B cell (primary cell): ENCODE results near the gene FLG. TPM values are rescaled to one million over a fixed set of nuclear protein-coding genes. Genes with fewer than 3 reads are reported as not detected.

ENCODE experiments used
- ATAC-seq: fragments of 200-7000 bp; cut with Tn5 transposase; one replicate; pipeline ENCODE4 v1.10.0; 2021; ENCODE audit warnings: low read depth, mild to moderate bottlenecking, moderate number of reproducible peaks, moderate library complexity
- CTCF ChIA-PET: fragments of 350-600 bp; sonication (Branson Sonifier 250); formaldehyde crosslinking; loops from one replicate; lab custom pipeline; 2021; ENCODE audit warnings: antibody characterized with exemption, inconsistent platforms; lab: Charles Lee
- POLR2A ChIA-PET: fragments of 350-600 bp; sonication (Branson Sonifier 250); formaldehyde crosslinking; loops from one replicate; lab custom pipeline; 2021; ENCODE audit warnings: antibody characterized with exemption; lab: Charles Lee
- DNase-seq: peaks from one replicate; pipeline ENCODE4 v3.0.0; 2013
- H2AFZ ChIP-seq: 2 replicates; pipeline ENCODE4 v1.6.1; 2012; ENCODE audit warnings: mild to moderate bottlenecking, low read depth, low read length; ENCODE audit not compliant: insufficient read depth, poor library complexity, severe bottlenecking
- H3K27ac ChIP-seq, 2 donors: 1 replicate in 1 of 2; 2 replicates in 1 of 2; pipeline ENCODE4 v1.5.1; 2012 to 2013; ENCODE audit warnings: low read length in 2 of 2, mild to moderate bottlenecking in 2 of 2, moderate library complexity in 1 of 2
- H3K27me3 ChIP-seq, 4 experiments: fragments of 200-600 bp in 1 of 4; sonication (generic) in 1 of 4; replicated peaks in 1 of 4; 1 replicate in 2 of 4; 2 replicates in 2 of 4; pipeline versions ENCODE4 v1.6.1 to v1.7.0; 2013 to 2016; ENCODE audit warnings: low read length in 3 of 4, mild to moderate bottlenecking in 2 of 4, mixed read lengths in 1 of 4, moderate library complexity in 1 of 4; ENCODE audit not compliant: insufficient read depth in 4 of 4, control insufficient read depth in 3 of 4; ENCODE audit errors: control extremely low read depth in 1 of 4
- H3K36me3 ChIP-seq, 2 experiments: replicated peaks in 1 of 2; 1 replicate in 1 of 2; 2 replicates in 1 of 2; pipeline versions ENCODE4 v1.6.1 to v1.7.1; 2013; ENCODE audit warnings: low read length in 1 of 2; ENCODE audit not compliant: insufficient read depth in 2 of 2, control insufficient read depth in 1 of 2; ENCODE audit errors: control extremely low read depth in 1 of 2, extremely low read depth in 1 of 2
- H3K4me1 ChIP-seq, 2 donors: fragments of 200-600 bp in 1 of 2; sonication (generic) in 1 of 2; 1 replicate in 1 of 2; 2 replicates in 1 of 2; pipeline versions ENCODE4 v1.5.1 to v1.6.1; 2013 to 2017; ENCODE audit warnings: low read length in 2 of 2; ENCODE audit not compliant: control insufficient read depth in 2 of 2, insufficient read depth in 2 of 2
- H3K4me2 ChIP-seq: replicated peaks from 2 replicates; pipeline ENCODE3; 2012; ENCODE audit warnings: mild to moderate bottlenecking, low read depth, low read length; ENCODE audit not compliant: poor library complexity, severe bottlenecking
- H3K4me3 ChIP-seq, 5 experiments: fragments of 200-600 bp in 1 of 5; sonication (generic) in 1 of 5; 1 replicate in 3 of 5; 2 replicates in 2 of 5; pipeline versions ENCODE4 v1.5.1 to v1.7.0; 2011 to 2016; ENCODE audit warnings: low read length in 4 of 5, mild to moderate bottlenecking in 4 of 5, low read depth in 2 of 5, control low read depth in 1 of 5, moderate library complexity in 1 of 5; ENCODE audit not compliant: insufficient read depth in 1 of 5; ENCODE audit errors: control extremely low read depth in 1 of 5, extremely low read depth in 1 of 5
- H3K79me2 ChIP-seq: fragments of 200-600 bp; sonication (generic); one replicate; pipeline ENCODE4 v1.6.0; 2016; ENCODE audit warnings: low read length; ENCODE audit not compliant: control insufficient read depth, insufficient read depth
- H3K9ac ChIP-seq: fragments of 200-600 bp; sonication (generic); 2 replicates; pipeline ENCODE4 v1.6.1; 2017; ENCODE audit warnings: mild to moderate bottlenecking, low read length, moderate library complexity
- H3K9me3 ChIP-seq, 3 donors: one replicate each; pipeline versions ENCODE4 v1.6.1 to v1.7.1; 2013; ENCODE audit warnings: low read length in 2 of 3; ENCODE audit not compliant: control insufficient read depth in 2 of 3, insufficient read depth in 1 of 3; ENCODE audit errors: control extremely low read depth in 1 of 3
- H4K20me1 ChIP-seq: 2 replicates; pipeline ENCODE4 v1.6.0; 2012; ENCODE audit warnings: mild to moderate bottlenecking, low read length; ENCODE audit not compliant: insufficient read depth, control insufficient read depth, poor library complexity, severe bottlenecking
- H3K27ac Mint-ChIP-seq: one replicate; pipeline ENCODE4 v1.8.0; 2021; ENCODE audit warnings: mixed read lengths
- H3K27me3 Mint-ChIP-seq: one replicate; pipeline ENCODE4 v1.8.0; 2021; ENCODE audit warnings: mixed read lengths
- H3K4me1 Mint-ChIP-seq: one replicate; pipeline ENCODE4 v1.8.0; 2021; ENCODE audit warnings: mixed read lengths
- H3K4me3 Mint-ChIP-seq: one replicate; pipeline ENCODE4 v1.8.0; 2021; ENCODE audit warnings: mixed read lengths
- H3K9me3 Mint-ChIP-seq: one replicate; pipeline ENCODE4 v1.8.0; 2022; ENCODE audit warnings: mixed read lengths; ENCODE audit not compliant: insufficient read depth
- CTCF ChIP-seq: fragments of 200-600 bp; IDR thresholded peaks from one replicate; pipeline ENCODE4 v1.8.0; 2022; ENCODE audit warnings: antibody characterized with exemption, mild to moderate bottlenecking
- EZH2 ChIP-seq: IDR thresholded peaks from 2 replicates; pipeline ENCODE4 v1.6.1; 2012; ENCODE audit warnings: borderline replicate concordance, low read depth, mild to moderate bottlenecking, moderate library complexity, low read length; ENCODE audit not compliant: insufficient read depth, poor library complexity, severe bottlenecking
- WGBS: methylation state at CpG from one replicate; pipeline ENCODE4 v1.1.5; 2013; ENCODE audit warnings: missing lambda C conversion rate; ENCODE audit not compliant: insufficient coverage; 5-methylcytosine and 5-hydroxymethylcytosine counted together
- intact Hi-C: fragments of 100-400 bp; cut with micrococcal nuclease; formaldehyde crosslinking; loops from one replicate; pipeline ENCODE4 v1.10.0; 2022
- polyA plus RNA-seq: library from polyadenylated mRNA; depleted of rRNA; stranded (reverse); fragments of >200 nt; gene quantifications from 2 replicates; pipeline ENCODE4 v1.2.3, GENCODE V29; 2012
- total RNA-seq, 2 donors: library from RNA; stranded (reverse); fragments of 120-200 nt in 1 of 2; gene quantifications; 1 replicate in 1 of 2; 2 replicates in 1 of 2; pipeline versions ENCODE4 v1.2.3 to v1.2.4, GENCODE V29; 2013 to 2022

The FLG gene
- total and polyA plus RNA-seq, 2 donors (not counting 1 experiment from before 2014, with no cell fraction given) = not detected

- DNase-seq (no peak), ATAC-seq (no peak)
- ChIA-PET POLR2A (no interaction called here), CTCF (no interaction called here)
- Histone ChIP-seq H3K27me3 (no peaks in the 10 kb centered on the region), H3K4me2 (no peak overlapping the region), H2AFZ (no peak overlapping the region), H4K20me1 (no peaks in the 10 kb centered on the region), H3K36me3 (no peaks in the 10 kb centered on the region), H3K9me3 (peaks cover 0 to 4% (median 0%) of the 10 kb centered on the region in 3 donors), H3K9ac (no peak overlapping the region), H3K79me2 (no peaks in the 10 kb centered on the region), H3K4me1 (no peaks in the 10 kb centered on the region), H3K27ac (no peak overlapping the region), H3K4me3 (no peak overlapping the region)
- Mint-ChIP-seq H3K4me3 (no peak overlapping the region), H3K27ac (no peak overlapping the region), H3K27me3 (peaks cover 7% of the 10 kb centered on the region), H3K4me1 (no peaks in the 10 kb centered on the region), H3K9me3 (no peaks in the 10 kb centered on the region)
- TF ChIP-seq EZH2 (no peak), CTCF (no peak)
- no CpG with 5 or more reads among the region's 1 CpG for WGBS
- intact Hi-C loops = no loop called here
These were observed 47.6 kb upstream of the FLG start for GRCh38 chr1:152372672-152373071.

- ChIA-PET POLR2A (no interaction called here), CTCF (no interaction called here)
- H3K27me3 ChIP-seq = no peaks in the 10 kb centered on the region
- H3K9me3 ChIP-seq = peaks cover 0 to 4% (median 0%) of the 10 kb centered on the region in 3 donors
- H3K4me3 Mint-ChIP-seq = no peak overlapping the region
- no peaks in the 10 kb centered on the region for H4K20me1 ChIP-seq
- no CpG with 5 or more reads among the region's 1 CpG for WGBS
- no peak overlapping the region for H3K27ac ChIP-seq
- H3K4me1 ChIP-seq = no peaks in the 10 kb centered on the region
- H3K36me3 ChIP-seq = no peaks in the 10 kb centered on the region
- no peaks in the 10 kb centered on the region for H3K4me1 Mint-ChIP-seq
- H3K27ac Mint-ChIP-seq = no peak overlapping the region
- peaks cover 21% of the 10 kb centered on the region for H3K27me3 Mint-ChIP-seq
- ATAC-seq (no peak), DNase-seq (no peak)
- H2AFZ ChIP-seq = no peak overlapping the region
- TF ChIP-seq CTCF (no peak), EZH2 (no peak)
- H3K9me3 Mint-ChIP-seq = no peaks in the 10 kb centered on the region
- no peaks in the 10 kb centered on the region for H3K79me2 ChIP-seq
- no peak overlapping the region for H3K9ac ChIP-seq
- no peak overlapping the region for H3K4me3 ChIP-seq
- intact Hi-C loops = no loop called here
- H3K4me2 ChIP-seq = no peak overlapping the region
These were observed 42.4 kb upstream of the FLG start for GRCh38 chr1:152367436-152367835.
